ENCODE results near the gene FAM227B. TPM values are rescaled to one million over a fixed set of nuclear protein-coding genes. Genes with fewer than 3 reads are reported as not detected.

FAM227B gene
- polyA plus RNA-seq, 1 experiment: 5.0 TPM

DNA sequence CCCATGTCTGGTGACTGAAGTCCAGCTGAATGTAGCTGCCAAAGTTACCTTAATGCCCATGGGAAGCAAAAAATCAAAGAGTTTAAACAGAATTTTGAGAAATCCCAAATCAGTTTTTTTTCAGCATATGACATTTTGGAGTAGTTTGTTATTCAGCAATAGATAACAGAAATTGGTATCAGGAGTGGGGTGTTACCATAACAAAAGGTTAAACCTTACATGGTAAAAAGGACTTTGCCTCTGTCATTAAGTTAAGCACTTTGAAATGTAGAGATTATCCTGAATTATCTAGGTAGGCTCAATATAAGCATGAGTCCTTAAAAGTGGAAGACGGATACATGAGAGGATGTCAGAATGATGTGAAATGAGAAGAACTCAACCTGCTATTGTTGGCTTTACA, 32.3 kb upstream of the FAM227B start:
- Histone ChIP-seq H3K4me3 (ENCODE audit: low read depth, low read length) (no peak overlapping the region), H3K27me3 (ENCODE audit: control insufficient read depth, insufficient read depth, low read length) (no peaks in the 10 kb centered on the region), H3K36me3 (ENCODE audit: control insufficient read depth, insufficient read depth, low read length) (no peaks in the 10 kb centered on the region)
- ChIA-PET POLR2A (no interaction called here), CTCF (no interaction called here)
- no peak for DNase-seq (ENCODE audit: low read depth)
- TF ChIP-seq, protein P1, sequence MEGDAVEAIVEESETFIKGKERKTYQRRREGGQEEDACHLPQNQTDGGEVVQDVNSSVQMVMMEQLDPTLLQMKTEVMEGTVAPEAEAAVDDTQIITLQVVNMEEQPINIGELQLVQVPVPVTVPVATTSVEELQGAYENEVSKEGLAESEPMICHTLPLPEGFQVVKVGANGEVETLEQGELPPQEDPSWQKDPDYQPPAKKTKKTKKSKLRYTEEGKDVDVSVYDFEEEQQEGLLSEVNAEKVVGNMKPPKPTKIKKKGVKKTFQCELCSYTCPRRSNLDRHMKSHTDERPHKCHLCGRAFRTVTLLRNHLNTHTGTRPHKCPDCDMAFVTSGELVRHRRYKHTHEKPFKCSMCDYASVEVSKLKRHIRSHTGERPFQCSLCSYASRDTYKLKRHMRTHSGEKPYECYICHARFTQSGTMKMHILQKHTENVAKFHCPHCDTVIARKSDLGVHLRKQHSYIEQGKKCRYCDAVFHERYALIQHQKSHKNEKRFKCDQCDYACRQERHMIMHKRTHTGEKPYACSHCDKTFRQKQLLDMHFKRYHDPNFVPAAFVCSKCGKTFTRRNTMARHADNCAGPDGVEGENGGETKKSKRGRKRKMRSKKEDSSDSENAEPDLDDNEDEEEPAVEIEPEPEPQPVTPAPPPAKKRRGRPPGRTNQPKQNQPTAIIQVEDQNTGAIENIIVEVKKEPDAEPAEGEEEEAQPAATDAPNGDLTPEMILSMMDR (IDR thresholded peaks at IDR 0.05; ENCODE audit: insufficient read depth, low read depth, low read length): no peak

DNA sequence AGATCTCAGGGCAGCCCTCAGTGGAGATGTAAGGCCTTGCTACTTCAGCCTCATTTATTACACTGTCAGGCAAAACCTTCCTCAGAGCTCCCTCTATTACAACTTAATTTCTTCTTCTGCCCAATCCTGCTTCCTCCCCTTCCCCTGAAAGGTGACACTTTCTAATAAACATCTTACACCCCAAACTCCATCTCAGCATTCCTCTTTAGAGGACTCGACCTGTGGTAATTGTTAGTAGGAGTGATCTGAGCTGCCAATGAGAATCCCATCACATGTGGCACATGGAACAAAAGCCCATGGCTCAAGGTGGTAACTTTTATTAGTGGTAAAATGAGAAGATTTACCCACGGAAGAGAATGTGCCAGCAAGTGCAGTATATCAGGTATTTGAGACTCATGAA, 30.1 kb upstream of the FAM227B start:
- Histone ChIP-seq H3K4me3 (ENCODE audit: low read depth, low read length) (no peak overlapping the region), H3K36me3 (ENCODE audit: control insufficient read depth, insufficient read depth, low read length) (no peaks in the 10 kb centered on the region), H3K27me3 (ENCODE audit: control insufficient read depth, insufficient read depth, low read length) (no peaks in the 10 kb centered on the region)
- POLR2A ChIA-PET: interaction anchor here (0.6 kb wide), 2 partner anchors 11 to 200 kb away, joined by 3 to 4 read pairs; no protein-coding TSS in a partner anchor
- CTCF ChIA-PET: interaction anchor here (1.3 kb wide), 1 partner anchor 11 kb away, joined by 3 read pairs; no protein-coding TSS in a partner anchor
- TF ChIP-seq, protein P1 (IDR thresholded peaks at IDR 0.05; ENCODE audit: insufficient read depth, low read depth, low read length): no peak
- DNase-seq (ENCODE audit: low read depth): no peak

DNA sequence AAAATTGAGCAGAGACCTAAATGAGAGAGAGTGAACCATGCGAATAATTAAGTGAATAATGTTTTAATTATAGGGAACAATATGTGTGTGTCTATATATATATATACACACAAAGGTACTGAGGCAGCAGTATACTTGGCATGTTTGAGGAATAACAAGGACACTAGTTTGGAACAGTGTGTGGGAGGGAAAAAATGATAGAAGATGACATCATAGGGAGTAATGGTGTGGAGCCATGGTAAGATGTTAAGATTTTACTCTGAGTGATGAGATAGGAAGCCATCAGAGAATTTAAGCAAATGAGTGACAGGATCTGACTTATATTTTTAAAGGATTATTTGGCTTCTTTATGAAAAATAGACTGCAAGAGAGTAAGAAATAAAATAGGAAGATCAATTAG, 29.4 kb upstream of the FAM227B start:
- ChIA-PET CTCF (interaction anchor here (1.3 kb wide), 1 partner anchor 12 kb away, joined by 3 read pairs; no protein-coding TSS in a partner anchor), POLR2A (no interaction called here)
- DNase-seq (ENCODE audit: low read depth): no peak
- TF ChIP-seq, protein P1 (IDR thresholded peaks at IDR 0.05; ENCODE audit: insufficient read depth, low read depth, low read length): no peak
- no peak overlapping the region for H3K4me3 ChIP-seq (ENCODE audit: low read depth, low read length)
- H3K36me3 ChIP-seq (ENCODE audit: control insufficient read depth, insufficient read depth, low read length): no peaks in the 10 kb centered on the region
- no peaks in the 10 kb centered on the region for H3K27me3 ChIP-seq (ENCODE audit: control insufficient read depth, insufficient read depth, low read length)

DNA sequence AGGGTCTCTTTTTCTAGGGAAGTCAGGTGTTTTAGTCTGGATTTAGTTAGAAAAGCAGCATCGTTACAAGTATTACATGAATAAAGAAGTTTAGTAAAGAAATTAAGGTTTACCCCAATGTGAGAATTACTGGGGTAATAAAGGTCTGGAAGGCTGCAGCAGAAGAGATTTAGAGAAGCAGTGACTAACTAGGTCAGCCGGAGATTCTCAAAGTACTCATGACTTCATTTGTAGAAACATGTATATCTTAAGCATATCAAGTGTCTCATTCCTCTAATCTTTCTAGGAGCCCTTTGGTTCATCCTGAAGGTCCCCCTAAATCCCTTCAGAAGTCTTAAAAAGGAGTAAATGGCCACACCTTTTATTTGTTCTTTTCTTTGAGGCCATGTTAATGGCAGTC, 26.3 kb upstream of the FAM227B start:
- no peak overlapping the region for H3K4me3 ChIP-seq (ENCODE audit: low read depth, low read length)
- TF ChIP-seq, protein P1 (IDR thresholded peaks at IDR 0.05; ENCODE audit: insufficient read depth, low read depth, low read length): no peak
- CTCF ChIA-PET: no interaction called here
- POLR2A ChIA-PET: no interaction called here
- no peaks in the 10 kb centered on the region for H3K27me3 ChIP-seq (ENCODE audit: control insufficient read depth, insufficient read depth, low read length)
- no peak for DNase-seq (ENCODE audit: low read depth)
- peaks cover 2% of the 10 kb centered on the region; the same call in 1 of the 2 replicates for H3K36me3 ChIP-seq (ENCODE audit: control insufficient read depth, insufficient read depth, low read length)

DNA sequence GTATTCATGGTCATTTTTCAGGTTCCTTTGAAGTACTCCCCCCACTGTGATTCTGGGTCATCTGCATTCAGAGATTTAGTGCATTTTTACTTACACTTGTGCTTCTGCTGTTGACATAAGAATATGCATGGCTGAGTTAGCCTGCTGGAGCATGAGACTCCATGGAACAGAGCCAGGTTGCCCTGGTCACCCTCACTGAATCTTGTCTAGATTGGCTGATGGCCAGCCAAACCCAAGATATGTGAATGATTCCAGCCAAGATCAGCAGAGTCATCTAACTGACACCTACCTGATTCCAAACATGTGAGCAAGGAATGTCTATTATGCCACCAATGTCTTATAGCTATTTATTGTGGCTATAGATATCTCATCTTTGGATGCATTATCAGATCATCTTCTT, 25.3 kb upstream of the FAM227B start:
- POLR2A ChIA-PET: interaction anchor here (0.5 to 0.7 kb wide), 2 partner anchors 219 to 423 kb away, joined by 3 to 4 read pairs; no protein-coding TSS in a partner anchor
- TF ChIP-seq, protein P1 (IDR thresholded peaks at IDR 0.05; ENCODE audit: insufficient read depth, low read depth, low read length): no peak

More for the DNA sequence above, 25.3 kb upstream of the FAM227B start:
- CTCF ChIA-PET: no interaction called here
- no peak for DNase-seq (ENCODE audit: low read depth)
- H3K4me3 ChIP-seq (ENCODE audit: low read depth, low read length): no peak overlapping the region
- H3K27me3 ChIP-seq (ENCODE audit: control insufficient read depth, insufficient read depth, low read length): no peaks in the 10 kb centered on the region
- H3K36me3 ChIP-seq (ENCODE audit: control insufficient read depth, insufficient read depth, low read length): peaks cover 2% of the 10 kb centered on the region; the same call in 1 of the 2 replicates

Measured in BJ (cell line).